Heart right ventricle (tissue), 16 donors: Measurements from ENCODE around the gene SLC15A3. TPM values are rescaled to one million over a fixed set of nuclear protein-coding genes. Genes with fewer than 3 reads are reported as not detected.

Experiments used
- ATAC-seq, 8 donors: fragments of 200-7000 bp; cut with Tn5 transposase; one replicate each; pipeline ENCODE4 v1.9.1; 2020; ENCODE audit warnings: mild to moderate bottlenecking in 8 of 8, moderate library complexity in 8 of 8, moderate number of reproducible peaks in 1 of 8
- DNase-seq, 2 donors: peaks; one replicate each; pipeline ENCODE4 v3.0.0-alpha.2; 2020
- H3K27ac ChIP-seq, 10 donors: fragments of 200-600 bp; sonication (generic) in 2 of 10; one replicate each; pipeline versions ENCODE4 v1.5.0 to v1.8.0; 2020 to 2022; ENCODE audit warnings: mild to moderate bottlenecking in 3 of 10
- H3K27me3 ChIP-seq, 7 donors: fragments of 200-600 bp; one replicate each; pipeline ENCODE4 v1.8.0; 2021 to 2022; ENCODE audit warnings: mild to moderate bottlenecking in 2 of 7
- H3K36me3 ChIP-seq, 9 donors: fragments of 200-600 bp; sonication (generic) in 1 of 9; one replicate each; pipeline versions ENCODE4 v1.5.0 to v1.8.0; 2020 to 2022; ENCODE audit warnings: mild to moderate bottlenecking in 2 of 9
- H3K4me1 ChIP-seq, 9 donors: fragments of 200-600 bp; sonication (generic) in 1 of 9; one replicate each; pipeline versions ENCODE4 v1.5.0 to v1.8.0; 2020 to 2022; ENCODE audit warnings: mild to moderate bottlenecking in 4 of 9
- H3K4me3 ChIP-seq, 10 donors: fragments of 200-600 bp; sonication (generic) in 2 of 10; one replicate each; pipeline versions ENCODE4 v1.5.0 to v1.8.0; 2020 to 2022; ENCODE audit warnings: mild to moderate bottlenecking in 7 of 10, moderate library complexity in 2 of 10
- H3K9me3 ChIP-seq, 11 donors: fragments of 200-600 bp in 10 of 11; sonication (generic) in 2 of 11; one replicate each; pipeline versions ENCODE4 v1.5.0 to v1.8.0; 2013 to 2022; ENCODE audit warnings: mild to moderate bottlenecking in 2 of 11, control low read depth in 1 of 11, moderate library complexity in 1 of 11
- WGBS, 2 donors: extraction: QIAGEN DNeasy Blood & Tissue Kit; methylation state at CpG; one replicate each; pipeline ENCODE4 v1.1.7; 2013; ENCODE audit warnings: inconsistent platforms in 1 of 2; 5-methylcytosine and 5-hydroxymethylcytosine counted together
- intact Hi-C, 10 donors: fragments of 100-400 bp; cut with DNase I; formaldehyde crosslinking; loops; one replicate each; pipeline versions ENCODE4 v1.11.1 to v1.14.2; 2022
- polyA plus RNA-seq, 2 donors: library from polyadenylated mRNA; stranded (reverse); fragments of 200-250 nt; gene quantifications; one replicate each; pipeline ENCODE4 v1.2.3, GENCODE V29; 2013
- total RNA-seq, 10 donors: library from RNA; stranded (reverse); fragmentation: NEBNext Ultra II Directional in 3 of 10; extraction: Animal tissue kit (Norgen Biotek cat#: 25700) in 3 of 10; gene quantifications; one replicate each; pipeline versions ENCODE4 v1.2.1 to v1.2.4, GENCODE V29; 2021 to 2023
- TF ChIP-seq, protein P1 (sequence below), 9 donors: fragments of 200-600 bp; sonication (generic) in 2 of 9; IDR thresholded peaks; one replicate each; pipeline versions ENCODE4 v1.5.0 to v1.8.0; 2021 to 2022; ENCODE audit warnings: antibody characterized with exemption in 9 of 9, mild to moderate bottlenecking in 5 of 9, moderate library complexity in 1 of 9
- donor health status: Arrhythmogenic right ventricular cardiomyopathy.
- donor health status: ischemic (EF 13 %, LVEDD 7.1; RV severe dilation, severe dysfunction).
- donor health status: healthy with polysubstance abuse.
- donor health status: DM: no; HTN: yes; CAD: no.
- donor health status: DM: no; HTN: no; CAD: no.
- donor health status: ischemic (EF 25% LVEDD 6.9; RV normal size, moderate dysfunction).
- donor health status: ischemic (EF 25% LVEDD 5.7; RV mildly dilated, moderate dysfunction).
- donor health status: healthy.
- donor health status: DM: yes; HTN: yes; CAD: no.
- donor health status: Ischemic cardiomyopathy.
- donor health status: ischemic (EF 35%, LVEDD 5.7; RV mildly dilated, moderate dysfunction).
- donor health status: nonischemic (EF 11% LVEDD 7.7; RV severe dilation, severe dysfunction).
- donor health status: DM: yes; HTN: yes; CAD: no.
- donor health status: PGD.
- donor health status: ischemic (EF 29% LVEDD 5.4; RV normal size, mild dysfunction).
- donor health status: nonischemic (EF 23%, LVEDD 6.1; RV moderate dilation, normal function).

Gene SLC15A3
- total and polyA plus RNA-seq, 12 donors, result 9.5 to 52.4 (median 19.5) TPM

GRCh38 chr11:60902625-60903024, 49.4 kb downstream of the SLC15A3 start:
- Histone ChIP-seq H3K9me3 (no peaks in the 10 kb centered on the region), H3K4me3 (no peak overlapping the region), H3K27ac (no peak overlapping the region), H3K36me3 (peaks cover 4 to 66% (median 35%) of the 10 kb centered on the region in 9 donors), H3K4me1 (peaks cover 6 to 39% (median 28%) of the 10 kb centered on the region in 9 donors), H3K27me3 (no peaks in the 10 kb centered on the region)
- no peak for DNase-seq
- TF ChIP-seq, protein P1, sequence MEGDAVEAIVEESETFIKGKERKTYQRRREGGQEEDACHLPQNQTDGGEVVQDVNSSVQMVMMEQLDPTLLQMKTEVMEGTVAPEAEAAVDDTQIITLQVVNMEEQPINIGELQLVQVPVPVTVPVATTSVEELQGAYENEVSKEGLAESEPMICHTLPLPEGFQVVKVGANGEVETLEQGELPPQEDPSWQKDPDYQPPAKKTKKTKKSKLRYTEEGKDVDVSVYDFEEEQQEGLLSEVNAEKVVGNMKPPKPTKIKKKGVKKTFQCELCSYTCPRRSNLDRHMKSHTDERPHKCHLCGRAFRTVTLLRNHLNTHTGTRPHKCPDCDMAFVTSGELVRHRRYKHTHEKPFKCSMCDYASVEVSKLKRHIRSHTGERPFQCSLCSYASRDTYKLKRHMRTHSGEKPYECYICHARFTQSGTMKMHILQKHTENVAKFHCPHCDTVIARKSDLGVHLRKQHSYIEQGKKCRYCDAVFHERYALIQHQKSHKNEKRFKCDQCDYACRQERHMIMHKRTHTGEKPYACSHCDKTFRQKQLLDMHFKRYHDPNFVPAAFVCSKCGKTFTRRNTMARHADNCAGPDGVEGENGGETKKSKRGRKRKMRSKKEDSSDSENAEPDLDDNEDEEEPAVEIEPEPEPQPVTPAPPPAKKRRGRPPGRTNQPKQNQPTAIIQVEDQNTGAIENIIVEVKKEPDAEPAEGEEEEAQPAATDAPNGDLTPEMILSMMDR (IDR thresholded peaks at IDR 0.05), result no peak
- ATAC-seq, result no peak
- intact Hi-C loops, result loop anchor here in 3 of 10 donors (5.0 kb wide), 2 partner anchors 70 to 125 kb away; no protein-coding TSS in a partner anchor
- 87 to 89% methylated on average over 11 of the region's 11 CpGs for WGBS, 2 donors

- no peak overlapping the region for H3K27ac ChIP-seq
- ATAC-seq, result peak in 3 of 8 donors; percentile 17 to 49 (median 24)
- H3K4me1 ChIP-seq, result peaks cover 6 to 33% (median 22%) of the 10 kb centered on the region in 9 donors
- no peaks in the 10 kb centered on the region for H3K9me3 ChIP-seq
- intact Hi-C loops, result loop anchor here in 3 of 10 donors (5.0 kb wide), 2 partner anchors 69 to 124 kb away; no protein-coding TSS in a partner anchor
- no peaks in the 10 kb centered on the region for H3K27me3 ChIP-seq
- no peak for DNase-seq
- whole genome bisulfite sequencing, 2 donors, result 67 to 74% methylated on average over 13 of the region's 13 CpGs
- no peak overlapping the region for H3K4me3 ChIP-seq
- H3K36me3 ChIP-seq, result peaks cover 12 to 84% (median 53%) of the 10 kb centered on the region in 9 donors
- TF ChIP-seq, protein P1 (IDR thresholded peaks at IDR 0.05), result no peak
Observed at GRCh38 chr11:60900673-60901404, 51.1 kb downstream of the SLC15A3 start.

DNA sequence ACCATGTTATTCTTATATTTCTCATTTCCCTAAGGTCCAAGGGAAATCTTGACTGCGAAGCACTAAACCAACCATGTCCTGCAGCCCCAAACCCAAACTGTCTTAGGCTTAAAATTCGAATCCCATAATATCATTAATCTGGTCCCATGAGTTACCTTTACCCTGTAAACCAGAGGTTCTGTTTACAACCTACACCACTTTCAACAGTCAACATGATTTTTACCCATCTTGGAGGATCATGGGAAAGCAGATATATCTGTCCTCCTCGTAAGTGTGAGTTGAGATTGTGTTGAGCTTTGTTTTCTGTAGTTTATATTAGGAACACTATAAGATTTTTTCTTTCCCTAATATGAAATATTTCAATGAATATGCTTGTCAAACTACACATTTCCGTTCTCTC, 52.0 kb downstream of the SLC15A3 start:
- peaks cover under 1 to 24% (median 13%) of the 10 kb centered on the region in 9 donors for H3K4me1 ChIP-seq
- H3K27me3 ChIP-seq, result no peaks in the 10 kb centered on the region
- H3K36me3 ChIP-seq, result peaks cover 12 to 92% (median 58%) of the 10 kb centered on the region in 9 donors
- TF ChIP-seq, protein P1 (IDR thresholded peaks at IDR 0.05), result no peak
- no peak overlapping the region for H3K27ac ChIP-seq
- intact Hi-C loops, result loop anchor here (1.0 to 10.0 kb wide), 4 partner anchors 68 to 125 kb away; no protein-coding TSS in a partner anchor
- WGBS, 2 donors, result 62 to 81% methylated on average over 4 of the region's 4 CpGs
- ATAC-seq (no peak), DNase-seq (no peak)
- no peak overlapping the region for H3K4me3 ChIP-seq
- no peaks in the 10 kb centered on the region for H3K9me3 ChIP-seq

DNA sequence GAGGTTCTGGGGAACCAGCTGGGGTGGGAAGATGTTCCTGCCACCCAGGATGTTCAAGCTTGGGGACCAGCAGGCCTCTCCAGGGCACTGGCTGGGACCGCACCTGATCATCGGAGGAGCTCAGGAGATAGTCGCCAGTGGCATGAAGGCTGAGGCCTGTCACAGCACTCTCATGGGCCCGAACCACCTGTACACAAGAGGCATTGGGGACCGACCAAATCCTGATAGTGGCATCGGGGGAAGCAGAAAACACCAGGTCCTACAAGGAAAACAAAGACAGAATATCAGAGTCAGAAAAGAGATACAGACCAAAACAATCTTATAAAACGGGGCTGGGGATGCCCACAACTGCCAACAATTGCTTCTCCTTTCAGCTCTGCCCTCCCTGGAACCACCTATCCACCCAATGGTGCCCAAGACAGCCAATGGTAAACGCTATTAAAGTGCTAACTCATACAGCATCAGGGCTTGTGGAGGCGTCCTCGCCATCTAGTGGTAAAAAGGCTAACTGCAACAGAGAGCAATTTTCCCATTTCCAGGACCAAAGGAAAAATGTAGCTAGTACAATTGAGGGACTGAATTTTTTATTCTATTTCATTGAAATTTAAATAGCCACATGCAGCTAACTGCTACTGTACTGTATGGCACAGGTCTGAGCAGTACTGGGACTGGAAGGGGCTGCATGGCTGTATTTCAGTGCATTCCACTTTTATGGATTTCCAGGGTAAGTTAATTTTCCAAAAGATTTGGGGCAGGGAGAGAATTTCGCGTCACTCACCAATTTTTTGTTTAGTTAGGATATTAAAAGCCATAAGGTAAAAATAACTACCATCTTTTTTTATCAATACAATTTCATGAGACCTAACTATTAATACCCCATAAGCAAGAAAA, 52.7 kb downstream of the SLC15A3 start:
- no peak for DNase-seq
- Histone ChIP-seq H3K4me1 (peaks cover 0 to 17% (median 6%) of the 10 kb centered on the region in 9 donors), H3K36me3 (peaks cover 12 to 99% (median 64%) of the 10 kb centered on the region in 9 donors), H3K27ac (peak overlapping the region in 1 of 10 donors; percentile 9), H3K4me3 (no peak overlapping the region), H3K27me3 (no peaks in the 10 kb centered on the region), H3K9me3 (no peaks in the 10 kb centered on the region)
- WGBS, 2 donors, result 58 to 59% methylated on average over 12 of the region's 12 CpGs
- peak in 7 of 8 donors; percentile 54 to 74 (median 69) for ATAC-seq
- intact Hi-C loops, result loop anchor here in 9 of 10 donors (1.0 to 10.0 kb wide), 4 partner anchors 67 to 124 kb away; no protein-coding TSS in a partner anchor
- TF ChIP-seq, protein P1 (IDR thresholded peaks at IDR 0.05), result peak; percentile 93 to 99 (median 95)
